ENCODE measurements around the gene CNNM1.

GRCh38 chr10:99375426-99375825 is 46.3 kb downstream of the CNNM1 start:
- TF ChIP-seq KDM1A (IDR thresholded peaks at IDR 0.05; ENCODE audit: low read depth) (no peak), CTCF (IDR thresholded peaks at IDR 0.05) (no peak), RNF2 (IDR thresholded peaks at IDR 0.05; ENCODE audit: borderline replicate concordance, low read depth) (no peak), MAFK (IDR thresholded peaks at IDR 0.05; ENCODE audit: partially characterized antibody) (no peak), RAD21 (conservative IDR thresholded peaks at IDR 0.05 in 1 of 2, IDR thresholded peaks at IDR 0.05 in 1 of 2) (no peak), BHLHE40 (IDR thresholded peaks at IDR 0.05; ENCODE audit: low read depth, low read length) (no peak), CEBPB (IDR thresholded peaks at IDR 0.05) (no peak), POLR2A (IDR thresholded peaks at IDR 0.05; ENCODE audit: low read length) (no peak), EP300 (IDR thresholded peaks at IDR 0.05) (no peak), PHF8 (IDR thresholded peaks at IDR 0.05; ENCODE audit: borderline replicate concordance, low read depth) (no peak), TP53 (CRISPR knock-in tag; IDR thresholded peaks at IDR 0.05) (no peak), RCOR1 (IDR thresholded peaks at IDR 0.05; ENCODE audit: low read depth, low read length) (no peak), REST (IDR thresholded peaks at IDR 0.05) (no peak)
- TF ChIP-seq, protein P1, sequence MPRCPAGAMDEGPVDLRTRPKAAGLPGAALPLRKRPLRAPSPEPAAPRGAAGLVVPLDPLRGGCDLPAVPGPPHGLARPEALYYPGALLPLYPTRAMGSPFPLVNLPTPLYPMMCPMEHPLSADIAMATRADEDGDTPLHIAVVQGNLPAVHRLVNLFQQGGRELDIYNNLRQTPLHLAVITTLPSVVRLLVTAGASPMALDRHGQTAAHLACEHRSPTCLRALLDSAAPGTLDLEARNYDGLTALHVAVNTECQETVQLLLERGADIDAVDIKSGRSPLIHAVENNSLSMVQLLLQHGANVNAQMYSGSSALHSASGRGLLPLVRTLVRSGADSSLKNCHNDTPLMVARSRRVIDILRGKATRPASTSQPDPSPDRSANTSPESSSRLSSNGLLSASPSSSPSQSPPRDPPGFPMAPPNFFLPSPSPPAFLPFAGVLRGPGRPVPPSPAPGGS (IDR thresholded peaks at IDR 0.05): no peak

Measured in A549 (cell line).